ENCODE results near the gene TEF. TPM values are rescaled to one million over a fixed set of nuclear protein-coding genes. Genes with fewer than 3 reads are reported as not detected.

TEF gene
- total RNA-seq, 1 experiment from 2014 or later: 12.0 TPM

DNA sequence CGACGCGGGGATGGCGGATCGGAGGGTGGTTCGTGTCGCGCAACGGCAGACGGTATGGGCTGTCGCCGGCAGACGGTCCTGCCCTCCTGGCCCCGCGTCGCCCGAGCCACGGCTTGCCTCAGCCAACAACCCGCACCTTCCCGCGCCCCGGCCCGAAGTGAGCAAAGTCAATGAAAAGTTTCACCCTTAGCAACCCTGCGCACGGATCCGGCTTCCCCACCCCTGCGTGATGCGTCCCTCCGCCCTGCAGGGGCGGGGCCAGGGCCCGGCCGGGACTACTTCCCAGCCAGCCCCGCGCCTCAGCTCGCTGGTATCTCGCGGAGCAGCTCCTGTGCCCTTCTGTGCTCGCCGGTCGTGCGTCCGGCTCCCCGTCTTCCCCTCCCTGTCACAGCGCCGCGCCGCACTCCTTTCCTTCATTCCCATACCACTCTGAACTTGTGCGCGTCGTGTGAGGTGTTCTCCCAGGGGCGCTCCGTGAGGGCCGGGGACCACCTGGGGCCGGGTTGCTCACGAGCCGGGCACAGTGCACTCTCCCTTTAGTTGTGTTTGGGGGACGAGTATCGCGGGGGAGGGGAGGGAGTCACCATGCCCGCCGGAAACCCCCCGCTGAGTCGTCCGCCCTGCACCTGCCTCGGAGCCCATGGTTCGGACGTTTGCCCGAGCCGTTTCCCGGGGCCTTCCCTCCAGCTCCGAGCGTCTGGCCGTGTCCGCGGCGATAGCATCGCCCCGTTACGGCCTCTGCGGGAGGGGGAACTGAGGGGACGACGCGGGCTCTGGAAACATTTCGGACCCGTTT is 65.1 kb downstream of the TEF start, which contains the start of gene TOB2 (continued):
- TF ChIP-seq OVOL2 (CRISPR knock-in tag; IDR thresholded peaks at IDR 0.05; ENCODE audit: borderline replicate concordance) (peak; percentile 63; the same call in 1 of the 2 replicates), MXD4 (CRISPR knock-in tag; IDR thresholded peaks at IDR 0.05; ENCODE audit: borderline replicate concordance) (no peak), EMX1 (CRISPR knock-in tag; IDR thresholded peaks at IDR 0.05) (peak; percentile 89), GTF2I (CRISPR knock-in tag; conservative IDR thresholded peaks at IDR 0.05) (no peak), IRF2 (CRISPR knock-in tag; IDR thresholded peaks at IDR 0.05; ENCODE audit: borderline replicate concordance, low read depth) (0 out of 2 replicates have a peak, but pooled peaks have one; percentile 47), GABPB1 (CRISPR knock-in tag; IDR thresholded peaks at IDR 0.05) (peak; percentile 87; the same call in 1 of the 2 replicates), SP1 (CRISPR knock-in tag; conservative IDR thresholded peaks at IDR 0.05) (peak; percentile 99), NFE2L1 (CRISPR knock-in tag; IDR thresholded peaks at IDR 0.05) (peak; percentile 83), ZNF423 (CRISPR knock-in tag; IDR thresholded peaks at IDR 0.05) (peak; percentile 80), TCF7 (CRISPR knock-in tag; IDR thresholded peaks at IDR 0.05; ENCODE audit: low read depth) (no peak), ELF4 (CRISPR knock-in tag; IDR thresholded peaks at IDR 0.05; ENCODE audit: low read depth) (peak; percentile 77; the same call in 1 of the 2 replicates), ZNF263 (CRISPR knock-in tag; IDR thresholded peaks at IDR 0.05; ENCODE audit: low read depth) (peak; percentile 20; the same call in 1 of the 2 replicates), HMGA2 (CRISPR knock-in tag; IDR thresholded peaks at IDR 0.05) (no peak)
- TF ChIP-seq, protein P1, sequence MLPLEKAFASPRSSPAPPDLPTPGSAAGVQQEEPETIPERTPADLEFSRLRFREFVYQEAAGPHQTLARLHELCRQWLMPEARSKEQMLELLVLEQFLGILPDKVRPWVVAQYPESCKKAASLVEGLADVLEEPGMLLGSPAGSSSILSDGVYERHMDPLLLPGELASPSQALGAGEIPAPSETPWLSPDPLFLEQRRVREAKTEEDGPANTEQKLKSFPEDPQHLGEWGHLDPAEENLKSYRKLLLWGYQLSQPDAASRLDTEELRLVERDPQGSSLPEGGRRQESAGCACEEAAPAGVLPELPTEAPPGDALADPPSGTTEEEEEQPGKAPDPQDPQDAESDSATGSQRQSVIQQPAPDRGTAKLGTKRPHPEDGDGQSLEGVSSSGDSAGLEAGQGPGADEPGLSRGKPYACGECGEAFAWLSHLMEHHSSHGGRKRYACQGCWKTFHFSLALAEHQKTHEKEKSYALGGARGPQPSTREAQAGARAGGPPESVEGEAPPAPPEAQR (CRISPR knock-in tag; IDR thresholded peaks at IDR 0.05): no peak
- TF ChIP-seq, protein P2, sequence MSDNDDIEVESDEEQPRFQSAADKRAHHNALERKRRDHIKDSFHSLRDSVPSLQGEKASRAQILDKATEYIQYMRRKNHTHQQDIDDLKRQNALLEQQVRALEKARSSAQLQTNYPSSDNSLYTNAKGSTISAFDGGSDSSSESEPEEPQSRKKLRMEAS (CRISPR knock-in tag; IDR thresholded peaks at IDR 0.05): peak; percentile 88
- TF ChIP-seq, protein P3, sequence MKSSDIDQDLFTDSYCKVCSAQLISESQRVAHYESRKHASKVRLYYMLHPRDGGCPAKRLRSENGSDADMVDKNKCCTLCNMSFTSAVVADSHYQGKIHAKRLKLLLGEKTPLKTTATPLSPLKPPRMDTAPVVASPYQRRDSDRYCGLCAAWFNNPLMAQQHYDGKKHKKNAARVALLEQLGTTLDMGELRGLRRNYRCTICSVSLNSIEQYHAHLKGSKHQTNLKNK (CRISPR knock-in tag; IDR thresholded peaks at IDR 0.05): peak; percentile 85
- TF ChIP-seq, protein P4, sequence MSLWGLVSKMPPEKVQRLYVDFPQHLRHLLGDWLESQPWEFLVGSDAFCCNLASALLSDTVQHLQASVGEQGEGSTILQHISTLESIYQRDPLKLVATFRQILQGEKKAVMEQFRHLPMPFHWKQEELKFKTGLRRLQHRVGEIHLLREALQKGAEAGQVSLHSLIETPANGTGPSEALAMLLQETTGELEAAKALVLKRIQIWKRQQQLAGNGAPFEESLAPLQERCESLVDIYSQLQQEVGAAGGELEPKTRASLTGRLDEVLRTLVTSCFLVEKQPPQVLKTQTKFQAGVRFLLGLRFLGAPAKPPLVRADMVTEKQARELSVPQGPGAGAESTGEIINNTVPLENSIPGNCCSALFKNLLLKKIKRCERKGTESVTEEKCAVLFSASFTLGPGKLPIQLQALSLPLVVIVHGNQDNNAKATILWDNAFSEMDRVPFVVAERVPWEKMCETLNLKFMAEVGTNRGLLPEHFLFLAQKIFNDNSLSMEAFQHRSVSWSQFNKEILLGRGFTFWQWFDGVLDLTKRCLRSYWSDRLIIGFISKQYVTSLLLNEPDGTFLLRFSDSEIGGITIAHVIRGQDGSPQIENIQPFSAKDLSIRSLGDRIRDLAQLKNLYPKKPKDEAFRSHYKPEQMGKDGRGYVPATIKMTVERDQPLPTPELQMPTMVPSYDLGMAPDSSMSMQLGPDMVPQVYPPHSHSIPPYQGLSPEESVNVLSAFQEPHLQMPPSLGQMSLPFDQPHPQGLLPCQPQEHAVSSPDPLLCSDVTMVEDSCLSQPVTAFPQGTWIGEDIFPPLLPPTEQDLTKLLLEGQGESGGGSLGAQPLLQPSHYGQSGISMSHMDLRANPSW (CRISPR knock-in tag; conservative IDR thresholded peaks at IDR 0.05; ENCODE audit: low read depth): peak; percentile 98
- TF ChIP-seq, protein P5, sequence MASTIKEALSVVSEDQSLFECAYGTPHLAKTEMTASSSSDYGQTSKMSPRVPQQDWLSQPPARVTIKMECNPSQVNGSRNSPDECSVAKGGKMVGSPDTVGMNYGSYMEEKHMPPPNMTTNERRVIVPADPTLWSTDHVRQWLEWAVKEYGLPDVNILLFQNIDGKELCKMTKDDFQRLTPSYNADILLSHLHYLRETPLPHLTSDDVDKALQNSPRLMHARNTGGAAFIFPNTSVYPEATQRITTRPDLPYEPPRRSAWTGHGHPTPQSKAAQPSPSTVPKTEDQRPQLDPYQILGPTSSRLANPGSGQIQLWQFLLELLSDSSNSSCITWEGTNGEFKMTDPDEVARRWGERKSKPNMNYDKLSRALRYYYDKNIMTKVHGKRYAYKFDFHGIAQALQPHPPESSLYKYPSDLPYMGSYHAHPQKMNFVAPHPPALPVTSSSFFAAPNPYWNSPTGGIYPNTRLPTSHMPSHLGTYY (CRISPR knock-in tag; IDR thresholded peaks at IDR 0.05): peak; percentile 89
- TF ChIP-seq, protein P6, sequence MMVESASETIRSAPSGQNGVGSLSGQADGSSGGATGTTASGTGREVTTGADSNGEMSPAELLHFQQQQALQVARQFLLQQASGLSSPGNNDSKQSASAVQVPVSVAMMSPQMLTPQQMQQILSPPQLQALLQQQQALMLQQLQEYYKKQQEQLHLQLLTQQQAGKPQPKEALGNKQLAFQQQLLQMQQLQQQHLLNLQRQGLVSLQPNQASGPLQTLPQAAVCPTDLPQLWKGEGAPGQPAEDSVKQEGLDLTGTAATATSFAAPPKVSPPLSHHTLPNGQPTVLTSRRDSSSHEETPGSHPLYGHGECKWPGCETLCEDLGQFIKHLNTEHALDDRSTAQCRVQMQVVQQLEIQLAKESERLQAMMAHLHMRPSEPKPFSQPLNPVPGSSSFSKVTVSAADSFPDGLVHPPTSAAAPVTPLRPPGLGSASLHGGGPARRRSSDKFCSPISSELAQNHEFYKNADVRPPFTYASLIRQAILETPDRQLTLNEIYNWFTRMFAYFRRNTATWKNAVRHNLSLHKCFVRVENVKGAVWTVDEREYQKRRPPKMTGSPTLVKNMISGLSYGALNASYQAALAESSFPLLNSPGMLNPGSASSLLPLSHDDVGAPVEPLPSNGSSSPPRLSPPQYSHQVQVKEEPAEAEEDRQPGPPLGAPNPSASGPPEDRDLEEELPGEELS (CRISPR knock-in tag; IDR thresholded peaks at IDR 0.05): peak; percentile 86; the same call in 1 of the 2 replicates
- TF ChIP-seq, protein P7, sequence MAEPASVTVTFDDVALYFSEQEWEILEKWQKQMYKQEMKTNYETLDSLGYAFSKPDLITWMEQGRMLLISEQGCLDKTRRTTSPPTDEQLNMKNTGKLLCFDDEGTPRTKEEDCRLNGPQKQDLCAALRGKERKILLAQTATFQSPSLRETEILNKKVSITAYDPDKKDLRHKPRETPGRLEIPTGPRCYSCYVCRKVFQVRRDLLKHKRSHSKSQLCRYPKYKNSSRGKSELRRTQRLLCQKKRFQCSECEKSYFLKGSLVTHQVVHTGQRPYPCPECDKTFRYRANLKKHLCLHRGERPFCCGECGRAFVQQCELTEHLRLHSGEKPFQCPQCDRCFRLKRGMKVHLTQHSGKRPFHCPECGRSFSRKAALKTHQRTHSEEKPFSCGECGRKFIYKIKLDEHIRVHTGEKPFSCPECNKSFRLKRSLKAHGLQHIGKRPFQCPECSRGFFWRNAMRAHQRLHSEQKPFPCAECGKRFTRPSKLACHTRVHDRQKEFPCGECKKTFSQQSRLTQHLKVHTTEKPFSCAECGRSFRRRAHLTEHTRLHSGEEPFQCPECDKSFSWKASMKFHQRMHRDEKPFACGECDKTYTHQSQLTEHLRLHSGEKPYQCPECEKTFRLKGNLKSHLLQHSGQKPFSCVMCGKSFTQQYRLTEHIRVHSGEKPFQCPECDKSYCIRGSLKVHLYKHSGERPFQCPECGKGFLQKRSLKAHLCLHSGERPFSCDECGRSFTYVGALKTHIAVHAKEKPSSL (CRISPR knock-in tag; conservative IDR thresholded peaks at IDR 0.05): 0 out of 2 replicates have a peak, but pooled peaks have one; percentile 44
- TF ChIP-seq, protein P8, sequence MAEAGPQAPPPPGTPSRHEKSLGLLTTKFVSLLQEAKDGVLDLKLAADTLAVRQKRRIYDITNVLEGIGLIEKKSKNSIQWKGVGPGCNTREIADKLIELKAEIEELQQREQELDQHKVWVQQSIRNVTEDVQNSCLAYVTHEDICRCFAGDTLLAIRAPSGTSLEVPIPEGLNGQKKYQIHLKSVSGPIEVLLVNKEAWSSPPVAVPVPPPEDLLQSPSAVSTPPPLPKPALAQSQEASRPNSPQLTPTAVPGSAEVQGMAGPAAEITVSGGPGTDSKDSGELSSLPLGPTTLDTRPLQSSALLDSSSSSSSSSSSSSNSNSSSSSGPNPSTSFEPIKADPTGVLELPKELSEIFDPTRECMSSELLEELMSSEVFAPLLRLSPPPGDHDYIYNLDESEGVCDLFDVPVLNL (CRISPR knock-in tag; IDR thresholded peaks at IDR 0.05; ENCODE audit: borderline replicate concordance, low read depth): 0 out of 2 replicates have a peak, but pooled peaks have one; percentile 62
- TF ChIP-seq, protein P9, sequence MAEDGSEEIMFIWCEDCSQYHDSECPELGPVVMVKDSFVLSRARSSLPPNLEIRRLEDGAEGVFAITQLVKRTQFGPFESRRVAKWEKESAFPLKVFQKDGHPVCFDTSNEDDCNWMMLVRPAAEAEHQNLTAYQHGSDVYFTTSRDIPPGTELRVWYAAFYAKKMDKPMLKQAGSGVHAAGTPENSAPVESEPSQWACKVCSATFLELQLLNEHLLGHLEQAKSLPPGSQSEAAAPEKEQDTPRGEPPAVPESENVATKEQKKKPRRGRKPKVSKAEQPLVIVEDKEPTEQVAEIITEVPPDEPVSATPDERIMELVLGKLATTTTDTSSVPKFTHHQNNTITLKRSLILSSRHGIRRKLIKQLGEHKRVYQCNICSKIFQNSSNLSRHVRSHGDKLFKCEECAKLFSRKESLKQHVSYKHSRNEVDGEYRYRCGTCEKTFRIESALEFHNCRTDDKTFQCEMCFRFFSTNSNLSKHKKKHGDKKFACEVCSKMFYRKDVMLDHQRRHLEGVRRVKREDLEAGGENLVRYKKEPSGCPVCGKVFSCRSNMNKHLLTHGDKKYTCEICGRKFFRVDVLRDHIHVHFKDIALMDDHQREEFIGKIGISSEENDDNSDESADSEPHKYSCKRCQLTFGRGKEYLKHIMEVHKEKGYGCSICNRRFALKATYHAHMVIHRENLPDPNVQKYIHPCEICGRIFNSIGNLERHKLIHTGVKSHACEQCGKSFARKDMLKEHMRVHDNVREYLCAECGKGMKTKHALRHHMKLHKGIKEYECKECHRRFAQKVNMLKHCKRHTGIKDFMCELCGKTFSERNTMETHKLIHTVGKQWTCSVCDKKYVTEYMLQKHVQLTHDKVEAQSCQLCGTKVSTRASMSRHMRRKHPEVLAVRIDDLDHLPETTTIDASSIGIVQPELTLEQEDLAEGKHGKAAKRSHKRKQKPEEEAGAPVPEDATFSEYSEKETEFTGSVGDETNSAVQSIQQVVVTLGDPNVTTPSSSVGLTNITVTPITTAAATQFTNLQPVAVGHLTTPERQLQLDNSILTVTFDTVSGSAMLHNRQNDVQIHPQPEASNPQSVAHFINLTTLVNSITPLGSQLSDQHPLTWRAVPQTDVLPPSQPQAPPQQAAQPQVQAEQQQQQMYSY (CRISPR knock-in tag; IDR thresholded peaks at IDR 0.05): peak; percentile 11; the same call in 1 of the 2 replicates

Measured in WTC11 (cell line).